Stomach (tissue), 4 donors: ENCODE measurements around the gene RGL3.

ENCODE experiments used
- CTCF ChIP-seq, 7 experiments: fragments of 450-650 bp in 4 of 7; fragments of 200-600 bp in 3 of 7; sonication (generic) in 3 of 7; IDR thresholded peaks; one replicate each; pipeline ENCODE4 v1.5.1; 2016 to 2019; ENCODE audit warnings: antibody characterized with exemption in 7 of 7, control low read depth in 2 of 7, mild to moderate bottlenecking in 1 of 7
- POLR2AphosphoS5 ChIP-seq, 3 donors: sonication (generic); formaldehyde crosslinking; IDR thresholded peaks; one replicate each; pipeline ENCODE4 v1.6.1; 2016; ENCODE audit warnings: antibody characterized with exemption in 3 of 3

DNA sequence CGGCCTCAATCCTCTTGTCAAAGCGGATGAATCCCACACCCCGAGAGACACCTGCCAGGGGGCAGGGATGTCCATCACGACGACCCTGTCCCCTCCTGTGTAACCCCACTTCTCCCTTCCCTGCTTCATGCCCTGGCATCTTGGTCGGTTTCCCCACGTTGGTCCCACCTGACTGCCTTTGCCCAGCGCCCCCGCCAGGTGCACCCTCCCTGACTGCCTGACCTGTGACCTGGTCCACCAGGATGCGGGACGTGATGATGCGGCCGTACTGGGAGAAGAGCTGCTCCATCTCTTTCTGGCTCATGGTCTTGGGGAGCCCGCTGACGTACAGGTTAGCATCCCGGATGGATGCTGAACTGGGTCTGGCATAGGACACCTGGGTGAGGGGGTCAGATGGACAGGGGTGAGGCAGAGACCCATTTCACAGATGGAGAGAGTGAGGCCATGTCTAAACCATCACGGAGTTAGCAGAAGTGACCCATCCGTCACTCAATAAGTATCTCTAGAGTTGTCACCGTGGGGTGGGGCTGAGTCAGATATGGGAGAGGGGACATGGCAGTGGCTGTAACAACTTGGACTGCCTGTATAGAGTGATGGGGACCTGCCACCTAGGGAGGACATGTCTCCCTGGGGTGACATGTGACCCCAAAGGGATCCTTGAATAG lies 39.3 kb upstream of the RGL3 start:
- no peak for TF ChIP-seq CTCF (IDR thresholded peaks at IDR 0.05)
- TF ChIP-seq POLR2AphosphoS5 (IDR thresholded peaks at IDR 0.05), result no peak
